ENCODE data around the gene PGC. TPM values are rescaled to one million over a fixed set of nuclear protein-coding genes. Genes with fewer than 3 reads are reported as not detected.
A peak's percentile ranks its signal among the peaks of the same experiment; 100 is the strongest.

Gene PGC
- total and polyA plus RNA-seq, 9 of the 15 experiments (the other 6 are each of a cell fraction or from before 2014, with no cell fraction given), result 0.17 to 0.40 TPM; not detected in 7

DNA sequence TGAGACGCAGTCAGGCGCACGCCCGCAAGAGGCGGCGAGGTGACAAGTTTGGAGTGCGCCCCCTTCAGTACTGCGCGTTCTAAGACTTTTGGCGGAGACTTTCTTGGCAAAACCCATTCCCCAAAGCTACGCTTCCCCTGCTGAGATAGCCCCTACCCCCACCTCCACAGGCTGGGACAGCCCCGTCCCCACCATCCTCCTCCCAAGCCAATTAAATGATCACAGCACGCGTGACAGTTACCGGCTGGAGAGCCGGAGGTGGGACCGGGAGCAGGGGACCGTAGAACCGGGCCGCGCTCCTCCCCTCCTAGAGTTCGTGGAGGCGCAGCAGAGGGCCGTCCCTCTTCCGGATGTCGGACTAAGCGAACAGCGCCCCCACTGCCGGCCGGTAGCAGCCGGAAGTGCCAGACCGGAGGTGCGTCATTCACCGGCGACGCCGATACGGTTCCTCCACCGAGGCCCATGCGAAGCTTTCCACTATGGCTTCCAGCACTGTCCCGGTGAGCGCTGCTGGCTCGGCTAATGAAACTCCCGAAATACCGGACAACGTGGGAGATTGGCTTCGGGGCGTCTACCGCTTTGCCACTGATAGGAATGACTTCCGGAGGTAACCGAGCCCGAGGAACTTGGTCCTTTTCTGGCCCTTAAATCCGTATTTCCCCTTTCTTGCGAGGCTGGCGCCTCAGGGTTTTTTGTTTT lies 40.2 kb upstream of the PGC start, which contains the start of gene TOMM6 (continued):
- TF ChIP-seq ZHX1 (conservative IDR thresholded peaks at IDR 0.05; ENCODE audit: low read length) (peak; percentile 18; the same call in 1 of the 2 replicates), DLX4 (CRISPR knock-in tag; IDR thresholded peaks at IDR 0.05) (no peak), ARHGAP35 (IDR thresholded peaks at IDR 0.05; ENCODE audit: partially characterized antibody) (no peak), NRF1 (conservative IDR thresholded peaks at IDR 0.05 in 1 of 2, IDR thresholded peaks at IDR 0.05 in 1 of 2) (peak; percentile 64 to 74), ZNF140 (CRISPR knock-in tag; IDR thresholded peaks at IDR 0.05) (no peak), MAX (CRISPR knock-in tag; IDR thresholded peaks at IDR 0.05) (peak; percentile 73; the same call in 1 of the 2 replicates), KDM5B (IDR thresholded peaks at IDR 0.05; ENCODE audit: insufficient replicate concordance, low read depth, low read length) (peak; percentile 85), L3MBTL2 (IDR thresholded peaks at IDR 0.05) (peak; percentile 75; the same call in 1 of the 2 replicates), BHLHE40 (IDR thresholded peaks at IDR 0.05; ENCODE audit: low read length) (peak; percentile 68), SMAD4 (CRISPR knock-in tag; conservative IDR thresholded peaks at IDR 0.05) (peak; percentile 64), HOXB6 (CRISPR knock-in tag; IDR thresholded peaks at IDR 0.05; ENCODE audit: borderline replicate concordance) (no peak), NCOA4 (IDR thresholded peaks at IDR 0.05; ENCODE audit: partially characterized antibody) (no peak), ZNF512 (tag; IDR thresholded peaks at IDR 0.05) (peak; percentile 55; the same call in 1 of the 2 replicates), HMG20B (CRISPR knock-in tag; IDR thresholded peaks at IDR 0.05) (no peak)
- TF ChIP-seq, protein P1, sequence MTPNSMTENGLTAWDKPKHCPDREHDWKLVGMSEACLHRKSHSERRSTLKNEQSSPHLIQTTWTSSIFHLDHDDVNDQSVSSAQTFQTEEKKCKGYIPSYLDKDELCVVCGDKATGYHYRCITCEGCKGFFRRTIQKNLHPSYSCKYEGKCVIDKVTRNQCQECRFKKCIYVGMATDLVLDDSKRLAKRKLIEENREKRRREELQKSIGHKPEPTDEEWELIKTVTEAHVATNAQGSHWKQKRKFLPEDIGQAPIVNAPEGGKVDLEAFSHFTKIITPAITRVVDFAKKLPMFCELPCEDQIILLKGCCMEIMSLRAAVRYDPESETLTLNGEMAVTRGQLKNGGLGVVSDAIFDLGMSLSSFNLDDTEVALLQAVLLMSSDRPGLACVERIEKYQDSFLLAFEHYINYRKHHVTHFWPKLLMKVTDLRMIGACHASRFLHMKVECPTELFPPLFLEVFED (CRISPR knock-in tag; conservative IDR thresholded peaks at IDR 0.05), result no peak
- TF ChIP-seq, protein P2, sequence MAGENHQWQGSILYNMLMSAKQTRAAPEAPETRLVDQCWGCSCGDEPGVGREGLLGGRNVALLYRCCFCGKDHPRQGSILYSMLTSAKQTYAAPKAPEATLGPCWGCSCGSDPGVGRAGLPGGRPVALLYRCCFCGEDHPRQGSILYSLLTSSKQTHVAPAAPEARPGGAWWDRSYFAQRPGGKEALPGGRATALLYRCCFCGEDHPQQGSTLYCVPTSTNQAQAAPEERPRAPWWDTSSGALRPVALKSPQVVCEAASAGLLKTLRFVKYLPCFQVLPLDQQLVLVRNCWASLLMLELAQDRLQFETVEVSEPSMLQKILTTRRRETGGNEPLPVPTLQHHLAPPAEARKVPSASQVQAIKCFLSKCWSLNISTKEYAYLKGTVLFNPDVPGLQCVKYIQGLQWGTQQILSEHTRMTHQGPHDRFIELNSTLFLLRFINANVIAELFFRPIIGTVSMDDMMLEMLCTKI (IDR thresholded peaks at IDR 0.05; ENCODE audit: partially characterized antibody), result no peak
- TF ChIP-seq, protein P3, sequence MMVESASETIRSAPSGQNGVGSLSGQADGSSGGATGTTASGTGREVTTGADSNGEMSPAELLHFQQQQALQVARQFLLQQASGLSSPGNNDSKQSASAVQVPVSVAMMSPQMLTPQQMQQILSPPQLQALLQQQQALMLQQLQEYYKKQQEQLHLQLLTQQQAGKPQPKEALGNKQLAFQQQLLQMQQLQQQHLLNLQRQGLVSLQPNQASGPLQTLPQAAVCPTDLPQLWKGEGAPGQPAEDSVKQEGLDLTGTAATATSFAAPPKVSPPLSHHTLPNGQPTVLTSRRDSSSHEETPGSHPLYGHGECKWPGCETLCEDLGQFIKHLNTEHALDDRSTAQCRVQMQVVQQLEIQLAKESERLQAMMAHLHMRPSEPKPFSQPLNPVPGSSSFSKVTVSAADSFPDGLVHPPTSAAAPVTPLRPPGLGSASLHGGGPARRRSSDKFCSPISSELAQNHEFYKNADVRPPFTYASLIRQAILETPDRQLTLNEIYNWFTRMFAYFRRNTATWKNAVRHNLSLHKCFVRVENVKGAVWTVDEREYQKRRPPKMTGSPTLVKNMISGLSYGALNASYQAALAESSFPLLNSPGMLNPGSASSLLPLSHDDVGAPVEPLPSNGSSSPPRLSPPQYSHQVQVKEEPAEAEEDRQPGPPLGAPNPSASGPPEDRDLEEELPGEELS (CRISPR knock-in tag; IDR thresholded peaks at IDR 0.05; ENCODE audit: borderline replicate concordance), result 0 out of 2 replicates have a peak, but pooled peaks have one; percentile 61
